ENCODE measurements around the gene FRMD1.

FRMD1 gene

GRCh38 chr6:168096271-168096764, 17.3 kb upstream of the FRMD1 start:
- FAIRE-seq = no peak
- DNase-seq (ENCODE audit: insufficient read length, low spot score) = no peak

DNA sequence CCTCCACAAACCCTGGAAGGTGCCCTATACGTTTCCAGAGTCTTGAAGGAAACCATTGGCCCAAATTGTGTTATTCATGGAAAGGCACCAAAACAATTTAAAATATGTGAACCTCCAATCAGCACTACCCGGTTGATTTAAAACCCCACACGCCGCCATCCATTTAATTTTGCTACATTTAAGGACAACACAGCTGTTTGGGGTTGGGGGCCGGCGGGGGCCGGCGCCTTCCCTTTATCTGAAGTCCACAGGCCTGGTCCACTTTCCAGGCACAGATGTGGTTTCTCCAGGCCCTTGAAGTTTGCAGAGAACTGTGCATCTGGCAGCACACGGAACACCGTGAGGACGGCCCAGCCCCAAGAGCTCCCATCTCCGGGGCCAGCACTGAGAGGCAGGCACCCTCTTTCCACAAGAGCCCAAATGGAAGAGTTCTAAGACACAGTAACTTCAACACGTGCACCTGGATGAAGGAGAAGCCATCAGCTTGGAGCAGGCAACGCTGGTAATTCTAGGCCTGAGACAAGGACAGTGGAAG, 16.8 kb upstream of the FRMD1 start:
- no peak for FAIRE-seq
- no peak for DNase-seq (ENCODE audit: insufficient read length, low spot score)

DNA sequence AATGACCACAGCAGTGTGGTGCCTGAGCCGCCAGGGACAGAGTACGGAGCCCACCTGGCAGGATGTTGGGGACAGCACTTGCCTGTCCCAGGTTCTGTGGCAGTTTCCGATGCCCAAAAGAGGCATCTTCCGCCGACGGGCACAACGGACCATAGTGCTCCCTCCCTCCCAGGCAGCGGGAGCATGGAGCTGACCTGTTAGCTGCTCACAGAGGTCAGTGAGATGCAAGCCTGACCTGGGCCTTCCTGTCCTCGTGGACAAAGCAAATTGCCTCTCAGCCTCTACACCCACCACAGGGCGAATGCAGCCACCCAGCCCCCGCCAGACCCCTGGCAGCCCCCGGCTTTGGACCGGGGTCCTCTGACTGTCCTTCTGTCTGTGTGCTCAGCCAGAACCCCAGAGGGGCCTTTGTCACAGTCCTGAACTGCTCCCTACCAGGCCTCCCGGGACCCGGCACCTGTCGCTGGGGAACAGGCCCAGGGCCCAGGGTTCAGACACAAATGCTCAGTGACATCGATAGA, 16.2 kb upstream of the FRMD1 start:
- FAIRE-seq (no peak), DNase-seq (ENCODE audit: insufficient read length, low spot score) (no peak)

GRCh38 chr6:168093634-168094033, 14.6 kb upstream of the FRMD1 start:
- FAIRE-seq = no peak
- DNase-seq (ENCODE audit: insufficient read length, low spot score) = no peak

- DNase-seq (ENCODE audit: insufficient read length, low spot score) (no peak), FAIRE-seq (no peak)
Measured at GRCh38 chr6:168093071-168093505, 14.1 kb upstream of the FRMD1 start.

DNA sequence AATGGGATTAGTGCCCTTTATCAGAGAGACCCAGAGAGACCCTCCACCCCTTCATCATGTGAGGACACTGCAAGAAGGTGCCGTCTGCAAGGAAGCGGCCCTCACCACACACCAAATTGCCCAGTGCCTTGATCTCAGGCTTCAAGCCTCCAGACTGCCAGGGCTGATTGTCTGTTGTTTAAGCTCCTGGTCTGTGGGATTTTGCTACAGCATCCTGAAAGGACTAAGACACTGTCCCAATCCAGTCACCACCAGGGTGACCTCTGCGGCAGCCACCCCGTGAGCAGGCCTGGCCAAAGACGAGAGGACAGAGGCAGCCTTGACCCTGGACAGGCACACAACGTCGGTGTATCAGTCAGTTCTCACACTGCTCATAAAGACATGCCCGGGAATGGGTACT, 13.5 kb upstream of the FRMD1 start:
- FAIRE-seq (no peak), DNase-seq (ENCODE audit: insufficient read length, low spot score) (no peak)

GRCh38 chr6:168091381-168092264, 12.6 kb upstream of the FRMD1 start:
- DNase-seq (ENCODE audit: insufficient read length, low spot score) = no peak
- FAIRE-seq = no peak

DNA sequence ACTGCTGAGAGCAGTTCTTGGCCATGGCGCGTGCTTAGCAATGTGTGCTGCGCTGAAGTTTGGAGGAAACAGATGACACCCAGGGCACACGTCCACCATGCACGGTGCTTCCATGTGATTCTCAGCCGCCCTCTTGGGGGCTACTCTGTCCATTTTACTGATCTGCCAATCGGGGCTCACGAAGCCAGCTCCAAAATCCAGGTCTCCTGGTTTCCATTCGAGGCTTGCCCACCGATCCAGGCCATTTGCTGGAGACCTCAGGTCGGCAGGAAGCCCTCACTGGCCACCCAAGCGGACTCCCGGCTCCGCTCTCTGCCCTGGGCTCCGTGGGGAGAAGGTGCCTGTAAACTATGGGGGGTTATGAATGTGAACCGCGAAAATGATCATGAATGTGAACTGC, 11.7 kb upstream of the FRMD1 start:
- no peak for DNase-seq (ENCODE audit: insufficient read length, low spot score)
- no peak for FAIRE-seq

DNA sequence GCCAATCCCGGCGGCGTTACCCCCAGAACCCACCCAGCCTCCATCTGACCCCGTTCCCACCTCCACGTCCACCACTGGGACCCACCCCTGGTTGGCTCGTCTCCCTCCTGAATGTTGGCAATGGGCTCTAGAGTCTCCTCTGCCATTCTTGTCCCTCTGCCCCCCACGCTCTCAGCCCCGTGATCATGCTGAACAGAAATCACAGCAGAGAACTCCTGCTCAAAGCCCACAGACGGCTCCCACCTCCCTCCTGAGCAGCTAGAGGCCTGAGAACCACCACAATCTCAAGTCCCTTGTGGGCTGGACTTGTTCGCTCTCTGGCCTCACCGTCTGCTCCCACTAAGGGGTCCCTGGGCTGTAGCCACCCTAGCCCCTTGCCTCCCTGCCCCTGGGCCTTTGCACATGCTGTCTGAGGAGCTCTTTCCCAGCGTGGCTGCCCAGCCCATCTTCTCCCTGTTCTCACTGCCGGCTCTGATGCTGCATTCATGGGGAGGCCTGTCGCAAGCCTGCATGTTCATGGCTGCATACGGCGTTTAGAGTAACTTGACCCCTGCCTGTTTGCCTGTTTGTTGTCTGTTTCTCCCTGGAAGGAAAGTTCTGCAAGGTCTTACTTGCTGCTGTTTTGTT, 11.2 kb upstream of the FRMD1 start:
- no peak for FAIRE-seq
- no peak for DNase-seq (ENCODE audit: insufficient read length, low spot score)

GRCh38 chr6:168089186-168090063, 10.4 kb upstream of the FRMD1 start:
- no peak for DNase-seq (ENCODE audit: insufficient read length, low spot score)
- FAIRE-seq = no peak

GRCh38 chr6:168088161-168089053, 9.4 kb upstream of the FRMD1 start:
- DNase-seq (ENCODE audit: insufficient read length, low spot score) (peak; percentile 76), FAIRE-seq (peak; percentile 13)

DNA sequence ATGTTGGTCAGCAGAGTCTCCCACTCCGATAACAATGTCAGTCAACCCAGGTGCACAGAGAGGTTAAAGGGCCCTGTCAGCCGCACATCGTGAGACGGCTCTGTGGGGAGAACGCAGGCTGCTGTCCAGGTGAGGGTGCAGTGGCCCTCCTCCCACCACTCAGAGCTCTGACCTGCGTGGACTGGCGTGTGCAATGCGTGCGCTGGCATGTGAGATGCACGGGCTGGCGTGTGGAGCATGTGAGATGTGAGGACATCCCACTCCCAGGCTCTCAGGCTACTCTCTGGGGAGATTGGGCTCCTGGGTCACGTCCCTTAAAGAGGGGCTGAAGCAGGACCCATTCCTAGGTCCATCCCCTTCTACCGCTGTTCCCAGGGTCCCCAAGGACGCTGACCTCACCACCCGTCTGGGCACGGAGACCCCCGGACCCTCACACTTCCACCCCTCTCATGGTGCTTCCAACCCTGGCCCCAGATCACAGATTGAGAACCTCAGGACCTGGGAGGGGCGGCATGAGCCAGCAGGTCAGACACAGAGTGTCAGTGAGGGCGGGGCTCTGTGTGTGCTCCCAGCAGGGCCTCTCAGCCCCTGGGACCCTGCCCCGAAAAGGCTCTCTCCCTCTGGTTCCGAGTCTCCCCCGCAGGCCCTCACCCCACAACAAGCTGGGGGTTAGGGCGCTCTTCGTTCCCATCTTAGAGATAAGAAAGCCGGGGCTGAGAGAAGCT, 8.6 kb upstream of the FRMD1 start:
- FAIRE-seq = no peak
- no peak for DNase-seq (ENCODE audit: insufficient read length, low spot score)

GRCh38 chr6:168086616-168087015, 7.6 kb upstream of the FRMD1 start:
- FAIRE-seq = no peak
- no peak for DNase-seq (ENCODE audit: insufficient read length, low spot score)

GRCh38 chr6:168086066-168086465, 7.1 kb upstream of the FRMD1 start:
- FAIRE-seq (peak; percentile 73), DNase-seq (ENCODE audit: insufficient read length, low spot score) (no peak)

GRCh38 chr6:168084465-168085160, 5.6 kb upstream of the FRMD1 start:
- DNase-seq (ENCODE audit: insufficient read length, low spot score) = no peak
- no peak for FAIRE-seq

- no peak for FAIRE-seq
- no peak for DNase-seq (ENCODE audit: insufficient read length, low spot score)
Measured at GRCh38 chr6:168083514-168083885, 4.5 kb upstream of the FRMD1 start.

GRCh38 chr6:168082860-168083513, 4.0 kb upstream of the FRMD1 start:
- DNase-seq (ENCODE audit: insufficient read length, low spot score) = no peak
- no peak for FAIRE-seq
